HG02571 (cell line): Measurements from ENCODE around the gene HOXB2.
A peak's percentile ranks its signal among the peaks of the same experiment; 100 is the strongest.
"Not testable (repeated sequence)": the region's sequence is repeated elsewhere in the genome, so short reads cannot be mapped to it uniquely, and the experiment has no call there.

Experiments
- ATAC-seq: cut with Tn5 transposase; IDR thresholded peaks from one replicate; pipeline ENCODE4 v1.9.1; 2021; ENCODE audit warnings: mild to moderate bottlenecking, moderate library complexity; ENCODE audit not compliant: unreplicated experiment

The HOXB2 gene

GRCh38 chr17:48517478-48517877 lies 27.4 kb downstream of the HOXB2 start:
- no peak for ATAC-seq

GRCh38 chr17:48515925-48516900 lies 28.7 kb downstream of the HOXB2 start:
- ATAC-seq: no peak

- ATAC-seq: no peak
Measured at GRCh38 chr17:48514477-48514876, 30.4 kb downstream of the HOXB2 start.

GRCh38 chr17:48513666-48514455 lies 31.0 kb downstream of the HOXB2 start:
- ATAC-seq: no peak

GRCh38 chr17:48513097-48513496 lies 31.8 kb downstream of the HOXB2 start:
- no peak for ATAC-seq

GRCh38 chr17:48510761-48511604 lies 33.9 kb downstream of the HOXB2 start:
- ATAC-seq: no peak

- ATAC-seq: no peak
Measured at GRCh38 chr17:48510381-48510760, 34.5 kb downstream of the HOXB2 start.

- not testable (repeated sequence) for ATAC-seq
Measured at GRCh38 chr17:48509708-48510107, 35.2 kb downstream of the HOXB2 start.

- ATAC-seq: no peak
Measured at GRCh38 chr17:48506246-48506645, 38.7 kb downstream of the HOXB2 start.

- peak; percentile 69 for ATAC-seq
Measured at GRCh38 chr17:48505788-48506187, 39.1 kb downstream of the HOXB2 start.

- no peak for ATAC-seq
Measured at GRCh38 chr17:48504953-48505352, 40.0 kb downstream of the HOXB2 start.

GRCh38 chr17:48503747-48504146 lies 41.2 kb downstream of the HOXB2 start:
- ATAC-seq: no peak

GRCh38 chr17:48502901-48503300 lies 42.0 kb downstream of the HOXB2 start:
- ATAC-seq: no peak

- no peak for ATAC-seq
Measured at GRCh38 chr17:48502312-48502711, 42.6 kb downstream of the HOXB2 start.

GRCh38 chr17:48500435-48501426 lies 44.2 kb downstream of the HOXB2 start:
- ATAC-seq: no peak

- ATAC-seq: no peak
Measured at GRCh38 chr17:48499735-48500434, 45.0 kb downstream of the HOXB2 start.

- ATAC-seq: no peak
Measured at GRCh38 chr17:48499248-48499647, 45.7 kb downstream of the HOXB2 start.

- ATAC-seq: no peak
Measured at GRCh38 chr17:48498164-48498850, 46.6 kb downstream of the HOXB2 start.

- ATAC-seq: no peak
Measured at GRCh38 chr17:48497103-48497502, 47.8 kb downstream of the HOXB2 start.
